SK-N-SH (cell line): ENCODE data around the gene TMCO4. TPM values are rescaled to one million over a fixed set of nuclear protein-coding genes. Genes with fewer than 3 reads are reported as not detected.

Source experiments
- CTCF ChIA-PET: fragments of 300-600, 350-600 bp; formaldehyde crosslinking; extraction: SDS; loops from one replicate; lab custom pipeline; 2021; lab: Yijun Ruan, JAX
- POLR2A ChIA-PET: fragments of 350-600 bp; sonication (Branson Sonifier 250); formaldehyde crosslinking; extraction: SDS; loops from one replicate; lab custom pipeline; 2020; ENCODE audit warnings: antibody characterized with exemption, inconsistent platforms; lab: Yijun Ruan, JAX
- DNase-seq: peaks from one replicate; pipeline ENCODE4 v3.0.0; 2012
- H2AFZ ChIP-seq: fragments of 200-600 bp; sonication (generic); 2 replicates; pipeline ENCODE4 v1.8.1; 2016; ENCODE audit warnings: antibody characterized with exemption, mild to moderate bottlenecking, low read depth
- H3F3A ChIP-seq: fragments of 200-600 bp; sonication (generic); replicated peaks from 2 replicates; pipeline ENCODE3; 2016; ENCODE audit warnings: antibody characterized with exemption, mild to moderate bottlenecking; ENCODE audit not compliant: insufficient read depth
- H3K27ac ChIP-seq, 2 experiments: fragments of 200-500 bp in 1 of 2; fragments of 200-600 bp in 1 of 2; sonication (Bioruptor generic) in 1 of 2; sonication (generic), shearing (Covaris generic) in 1 of 2; 2 replicates each; pipeline versions ENCODE4 v1.5.1 to v1.6.1; 2014 to 2016; ENCODE audit warnings: low read depth in 2 of 2, inconsistent platforms in 1 of 2, low read length in 1 of 2, mild to moderate bottlenecking in 1 of 2, mixed read lengths in 1 of 2
- H3K27me3 ChIP-seq: fragments of 200-600 bp; sonication (generic), shearing (Covaris generic); 2 replicates; pipeline ENCODE4 v1.6.1; 2016; ENCODE audit warnings: mixed run types; ENCODE audit not compliant: insufficient read depth
- H3K36me3 ChIP-seq, 2 experiments: fragments of 200-500 bp in 1 of 2; fragments of 200-600 bp in 1 of 2; sonication (Bioruptor generic) in 1 of 2; sonication (generic) in 1 of 2; replicated peaks in 1 of 2; 2 replicates each; pipeline versions ENCODE3 to v1.5.1; 2014 to 2016; ENCODE audit warnings: low read length in 1 of 2, mild to moderate bottlenecking in 1 of 2; ENCODE audit not compliant: insufficient read depth in 2 of 2, control insufficient read depth in 1 of 2
- H3K4me1 ChIP-seq, 2 experiments: fragments of 200-500 bp in 1 of 2; fragments of 200-600 bp in 1 of 2; sonication (Bioruptor generic) in 1 of 2; sonication (generic), shearing (Covaris generic) in 1 of 2; 2 replicates each; pipeline versions ENCODE4 v1.5.1 to v1.6.1; 2014 to 2016; ENCODE audit warnings: low read depth in 1 of 2, low read length in 1 of 2, mixed run types in 1 of 2; ENCODE audit not compliant: insufficient read depth in 2 of 2, control insufficient read depth in 1 of 2
- H3K4me2 ChIP-seq: fragments of 200-600 bp; sonication (generic), shearing (Covaris generic); 2 replicates; pipeline ENCODE4 v1.6.1; 2017; ENCODE audit warnings: mixed run types
- H3K4me3 ChIP-seq, 2 experiments: fragments of 200-500 bp in 1 of 2; fragments of 200-600 bp in 1 of 2; sonication (Bioruptor generic) in 1 of 2; sonication (generic), shearing (Covaris generic) in 1 of 2; 2 replicates each; pipeline versions ENCODE4 v1.5.1 to v1.8.1; 2014 to 2016; ENCODE audit warnings: low read depth in 2 of 2, inconsistent platforms in 1 of 2, low read length in 1 of 2, mild to moderate bottlenecking in 1 of 2, mixed read lengths in 1 of 2, moderate library complexity in 1 of 2
- H3K79me2 ChIP-seq: fragments of 200-600 bp; sonication (generic); 2 replicates; pipeline ENCODE4 v1.8.1; 2017; ENCODE audit warnings: mild to moderate bottlenecking; ENCODE audit not compliant: insufficient read depth
- H3K9ac ChIP-seq: fragments of 200-600 bp; sonication (generic); 2 replicates; pipeline ENCODE4 v1.6.1; 2017; ENCODE audit warnings: mixed run types
- H3K9me2 ChIP-seq: fragments of 200-600 bp; sonication (generic); 2 replicates; pipeline ENCODE4 v1.6.1; 2017; ENCODE audit warnings: mixed run types
- H3K9me3 ChIP-seq: fragments of 200-600 bp; sonication (generic); 2 replicates; pipeline ENCODE4 v1.6.1; 2017; ENCODE audit warnings: mixed run types, mild to moderate bottlenecking, moderate library complexity
- H4K20me1 ChIP-seq: fragments of 200-600 bp; sonication (generic); 2 replicates; pipeline ENCODE4 v1.6.1; 2017; ENCODE audit warnings: mild to moderate bottlenecking, mixed run types; ENCODE audit not compliant: insufficient read depth
- CTCF ChIP-seq: fragments of 200-600 bp; sonication (generic); IDR thresholded peaks from 2 replicates; pipeline ENCODE4 v1.6.1; 2017; ENCODE audit warnings: antibody characterized with exemption, mild to moderate bottlenecking, moderate library complexity
- ELF1 ChIP-seq: IDR thresholded peaks from 2 replicates; pipeline ENCODE4 v1.4.0; 2012
- EZH2phosphoT487 ChIP-seq: fragments of 200-600 bp; sonication (generic); IDR thresholded peaks from 2 replicates; pipeline ENCODE4 v1.6.1; 2017; ENCODE audit warnings: low read depth, mixed run types, mild to moderate bottlenecking, antibody characterized with exemption, moderate library complexity, borderline replicate concordance
- FOXM1 ChIP-seq: IDR thresholded peaks from 2 replicates; pipeline ENCODE4 v1.4.0; 2012; ENCODE audit warnings: low read depth, mild to moderate bottlenecking
- IRF3 ChIP-seq: fragments of 150-350 bp; IDR thresholded peaks from 2 replicates; pipeline ENCODE4 v1.6.1; 2016; ENCODE audit warnings: mild to moderate bottlenecking, low read depth, low read length
- MEF2A ChIP-seq: IDR thresholded peaks from 2 replicates; pipeline ENCODE4 v1.4.0; 2012; ENCODE audit warnings: low read depth, borderline replicate concordance
- NFIC ChIP-seq: IDR thresholded peaks from 2 replicates; pipeline ENCODE4 v1.4.0; 2012; ENCODE audit warnings: borderline replicate concordance
- PBX3 ChIP-seq: IDR thresholded peaks from 2 replicates; pipeline ENCODE4; 2012
- POLR2AphosphoS5 ChIP-seq: IDR thresholded peaks from 2 replicates; pipeline ENCODE4 v1.6.1; 2012; ENCODE audit warnings: low read depth, low read length
- RAD21 ChIP-seq: IDR thresholded peaks from 2 replicates; pipeline ENCODE4 v1.6.1; 2012; ENCODE audit warnings: mild to moderate bottlenecking, low read length
- RXRA ChIP-seq: IDR thresholded peaks from 2 replicates; pipeline ENCODE4 v1.4.0; 2012; ENCODE audit warnings: low read depth, mild to moderate bottlenecking, borderline replicate concordance
- SMC3 ChIP-seq: IDR thresholded peaks from 2 replicates; pipeline ENCODE4 v1.6.1; 2012; ENCODE audit warnings: low read depth, low read length, improper control_type of control experiment
- TEAD4 ChIP-seq: IDR thresholded peaks from 2 replicates; pipeline ENCODE4 v1.4.0; 2012; ENCODE audit warnings: mild to moderate bottlenecking, borderline replicate concordance; ENCODE audit not compliant: insufficient read depth
- USF2 ChIP-seq: fragments of 150-350 bp; IDR thresholded peaks from 2 replicates; pipeline ENCODE4 v1.6.1; 2017; ENCODE audit warnings: antibody characterized with exemption, low read length, low read depth, borderline replicate concordance
- YY1 ChIP-seq: IDR thresholded peaks from 2 replicates; pipeline ENCODE4 v1.4.0; 2012; ENCODE audit warnings: low read depth, mild to moderate bottlenecking
- ZBTB33 ChIP-seq: IDR thresholded peaks from 2 replicates; pipeline ENCODE4 v1.4.0; 2012; ENCODE audit warnings: low read depth, borderline replicate concordance
- WGBS: methylation state at CpG from one replicate; pipeline ENCODE4 v1.1.6; 2017; ENCODE audit warnings: low lambda C conversion rate; 5-methylcytosine and 5-hydroxymethylcytosine counted together
- polyA plus RNA-seq, 3 experiments: library from polyadenylated mRNA; depleted of rRNA; stranded (reverse); fragments of >200 nt; gene quantifications; 2 replicates each; pipeline ENCODE4 v1.2.3, GENCODE V29; 2012

TMCO4 gene
- polyA plus RNA-seq, 1 of the 3 experiments (the other 2 are of a cell fraction) = 4.2 TPM

- no peak overlapping the region for H2AFZ ChIP-seq
- H3K9me3 ChIP-seq = no peaks in the 10 kb centered on the region
- POLR2A ChIA-PET = interaction anchor here (1.8 kb wide), 1 partner anchor 43 kb away, joined by 7 read pairs; no protein-coding TSS in a partner anchor
- H4K20me1 ChIP-seq = no peaks in the 10 kb centered on the region
- H3K4me3 ChIP-seq = no peak overlapping the region
- no peaks in the 10 kb centered on the region for H3K9me2 ChIP-seq
- TF ChIP-seq SMC3 (peak; percentile 28; the same call in 1 of the 2 replicates), CTCF (peak; percentile 83), RAD21 (peak; percentile 75), NFIC (no peak)
- no peaks in the 10 kb centered on the region; the same call in 1 of the 2 replicates for H3K27me3 ChIP-seq
- CTCF ChIA-PET = interaction anchor here (0.5 to 33.1 kb wide), 61 partner anchors 8 to 647 kb away, joined by 3 to 553 read pairs (median 4); partner anchors contain the start of genes EMC1, MRTO4, OTUD3 and RNF186
- H3K4me1 ChIP-seq = peaks cover 0 to 6% of the 10 kb centered on the region in 2 experiments; a peak in 1 of 4 replicates
- 7% methylated on average over 9 of the region's 9 CpGs for WGBS
- no peaks in the 10 kb centered on the region for H3K79me2 ChIP-seq
- no peak overlapping the region for H3K4me2 ChIP-seq
- DNase-seq = no peak
- H3F3A ChIP-seq = no peaks in the 10 kb centered on the region
- H3K27ac ChIP-seq = no peak overlapping the region
- no peaks in the 10 kb centered on the region for H3K36me3 ChIP-seq
- no peak overlapping the region for H3K9ac ChIP-seq
These were observed 137.9 kb downstream of the TMCO4 start for GRCh38 chr1:19661721-19662228.

- Histone ChIP-seq H4K20me1 (0 out of 2 replicates have a peak, but pooled peaks cover 3% of the 10 kb centered on the region), H2AFZ (no peak overlapping the region), H3K9me2 (no peaks in the 10 kb centered on the region), H3K9me3 (no peaks in the 10 kb centered on the region), H3K4me3 (no peak overlapping the region), H3K27ac (no peak overlapping the region), H3K36me3 (no peaks in the 10 kb centered on the region), H3K4me1 (peaks cover 0 to 16% of the 10 kb centered on the region in 2 experiments; a peak in 1 of 4 replicates), H3F3A (no peaks in the 10 kb centered on the region), H3K4me2 (no peak overlapping the region), H3K27me3 (no peaks in the 10 kb centered on the region), H3K79me2 (no peaks in the 10 kb centered on the region), H3K9ac (no peak overlapping the region)
- TF ChIP-seq FOXM1 = no peak
- TF ChIP-seq NFIC = no peak
- TF ChIP-seq IRF3 = no peak
- TF ChIP-seq ELF1 = no peak
- no peak for TF ChIP-seq TEAD4
- no peak for TF ChIP-seq ZBTB33
- no peak for TF ChIP-seq POLR2AphosphoS5
- no peak for TF ChIP-seq RAD21
- no peak for TF ChIP-seq USF2
- no peak for TF ChIP-seq MEF2A
- no peak for TF ChIP-seq EZH2phosphoT487
- no peak for TF ChIP-seq RXRA
- TF ChIP-seq YY1 = no peak
- TF ChIP-seq PBX3 = no peak
- ChIA-PET POLR2A (no interaction called here), CTCF (interaction anchor here (2.8 to 33.1 kb wide), 3 partner anchors 50 to 315 kb away, joined by 18 to 553 read pairs (median 29); no protein-coding TSS in a partner anchor)
- WGBS = 96% methylated on average over 5 of the region's 13 CpGs
- no peak for DNase-seq
These were observed 141.5 kb downstream of the TMCO4 start for GRCh38 chr1:19658186-19658585.
